Breast epithelium (tissue), 3 donors: ENCODE data around the gene SLC66A2.

ENCODE experiments used
- POLR2A ChIP-seq: fragments of 450-650 bp; IDR thresholded peaks from one replicate; pipeline ENCODE4 v1.6.1; 2016; ENCODE audit warnings: antibody characterized with exemption, mild to moderate bottlenecking, moderate library complexity
- POLR2AphosphoS5 ChIP-seq, 3 donors: sonication (generic); formaldehyde crosslinking; IDR thresholded peaks; one replicate each; pipeline ENCODE4 v1.6.1; 2017; ENCODE audit warnings: antibody characterized with exemption in 3 of 3
- TF ChIP-seq, protein P1 (sequence below), 3 donors: fragments of 450-650 bp; IDR thresholded peaks; one replicate each; pipeline ENCODE4 v1.5.1; 2016 to 2017; ENCODE audit warnings: antibody characterized with exemption in 3 of 3, mild to moderate bottlenecking in 3 of 3, moderate library complexity in 3 of 3

DNA sequence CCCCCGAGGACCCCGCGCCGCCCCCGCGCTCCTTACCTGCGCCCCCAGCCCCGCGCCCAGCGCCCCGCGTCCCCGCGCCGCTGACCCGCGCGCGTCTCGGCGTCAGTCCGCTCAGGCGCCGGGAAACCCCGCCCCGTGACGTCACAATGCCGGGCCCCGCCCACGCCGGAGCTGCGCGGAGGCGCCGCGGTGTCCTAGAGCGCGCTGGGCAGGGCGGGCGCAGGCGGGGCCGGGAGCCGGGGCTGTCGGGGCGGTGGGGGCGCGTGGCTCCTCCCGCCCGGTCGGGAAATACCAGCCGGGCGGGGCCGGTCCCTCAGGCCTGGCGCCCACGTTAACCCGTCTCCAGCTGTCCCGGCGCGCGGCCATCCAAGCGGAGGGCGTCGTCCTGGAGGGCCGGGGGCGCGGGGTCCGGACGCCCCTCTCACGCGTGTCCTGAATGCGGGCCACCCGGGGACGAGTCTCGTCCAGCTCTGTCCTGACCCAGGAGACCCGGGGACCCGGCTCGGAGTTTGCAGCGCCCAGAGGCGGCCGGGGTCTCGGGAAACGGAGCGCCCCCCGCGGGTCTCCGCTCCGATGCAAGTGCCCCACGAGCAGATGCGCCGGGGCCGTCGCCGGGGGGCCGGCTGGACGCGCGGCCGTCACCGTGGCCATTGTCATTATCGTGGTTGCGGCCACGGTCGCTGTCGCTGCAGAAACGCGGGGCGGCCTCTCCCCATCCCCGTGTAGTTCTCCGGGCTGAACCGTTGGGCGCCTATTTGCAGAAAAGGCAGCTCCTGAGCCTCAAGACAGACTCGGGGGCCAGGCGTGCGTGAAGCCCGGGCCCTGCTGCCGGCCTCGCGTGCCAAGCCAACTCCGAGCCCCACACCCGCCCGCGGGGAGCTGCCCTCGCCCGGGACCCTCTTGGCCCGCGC lies at the start of gene SLC66A2:
- TF ChIP-seq POLR2AphosphoS5 (IDR thresholded peaks at IDR 0.05) (peak in 1 of 3 donors; percentile 70), POLR2A (no peak)
- TF ChIP-seq, protein P1, sequence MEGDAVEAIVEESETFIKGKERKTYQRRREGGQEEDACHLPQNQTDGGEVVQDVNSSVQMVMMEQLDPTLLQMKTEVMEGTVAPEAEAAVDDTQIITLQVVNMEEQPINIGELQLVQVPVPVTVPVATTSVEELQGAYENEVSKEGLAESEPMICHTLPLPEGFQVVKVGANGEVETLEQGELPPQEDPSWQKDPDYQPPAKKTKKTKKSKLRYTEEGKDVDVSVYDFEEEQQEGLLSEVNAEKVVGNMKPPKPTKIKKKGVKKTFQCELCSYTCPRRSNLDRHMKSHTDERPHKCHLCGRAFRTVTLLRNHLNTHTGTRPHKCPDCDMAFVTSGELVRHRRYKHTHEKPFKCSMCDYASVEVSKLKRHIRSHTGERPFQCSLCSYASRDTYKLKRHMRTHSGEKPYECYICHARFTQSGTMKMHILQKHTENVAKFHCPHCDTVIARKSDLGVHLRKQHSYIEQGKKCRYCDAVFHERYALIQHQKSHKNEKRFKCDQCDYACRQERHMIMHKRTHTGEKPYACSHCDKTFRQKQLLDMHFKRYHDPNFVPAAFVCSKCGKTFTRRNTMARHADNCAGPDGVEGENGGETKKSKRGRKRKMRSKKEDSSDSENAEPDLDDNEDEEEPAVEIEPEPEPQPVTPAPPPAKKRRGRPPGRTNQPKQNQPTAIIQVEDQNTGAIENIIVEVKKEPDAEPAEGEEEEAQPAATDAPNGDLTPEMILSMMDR (IDR thresholded peaks at IDR 0.05): no peak
